HG03378 (cell line): ENCODE results near the gene RAD51.
A peak's percentile ranks its signal among the peaks of the same experiment; 100 is the strongest.

ENCODE experiments used
- ATAC-seq: cut with Tn5 transposase; IDR thresholded peaks from one replicate; pipeline ENCODE4 v1.9.1; 2021; ENCODE audit warnings: mild to moderate bottlenecking, moderate library complexity; ENCODE audit not compliant: unreplicated experiment

RAD51 gene

GRCh38 chr15:40721701-40722100, 26.7 kb downstream of the RAD51 start:
- no peak for ATAC-seq

- no peak for ATAC-seq
Measured at GRCh38 chr15:40722354-40722753, 27.4 kb downstream of the RAD51 start.

- ATAC-seq, result no peak
Measured at GRCh38 chr15:40722934-40723333, 28.0 kb downstream of the RAD51 start.

GRCh38 chr15:40723919-40724318, 28.9 kb downstream of the RAD51 start:
- no peak for ATAC-seq

GRCh38 chr15:40731034-40731433, 36.1 kb downstream of the RAD51 start:
- no peak for ATAC-seq

GRCh38 chr15:40736575-40736974, 41.6 kb downstream of the RAD51 start:
- no peak for ATAC-seq

- ATAC-seq, result no peak
Measured at GRCh38 chr15:40737048-40737447, 42.1 kb downstream of the RAD51 start.

- no peak for ATAC-seq
Measured at GRCh38 chr15:40739047-40739446, 44.1 kb downstream of the RAD51 start.

GRCh38 chr15:40739854-40740253, 44.9 kb downstream of the RAD51 start:
- no peak for ATAC-seq

- no peak for ATAC-seq
Measured at GRCh38 chr15:40743485-40743901, 48.5 kb downstream of the RAD51 start.

- ATAC-seq, result no peak
Measured at GRCh38 chr15:40743921-40744814, 49.2 kb downstream of the RAD51 start.

GRCh38 chr15:40744815-40745152, 49.8 kb downstream of the RAD51 start:
- no peak for ATAC-seq

GRCh38 chr15:40746916-40747418, 52.0 kb downstream of the RAD51 start:
- ATAC-seq, result no peak

GRCh38 chr15:40747685-40748631, 53.0 kb downstream of the RAD51 start:
- no peak for ATAC-seq

- ATAC-seq, result no peak
Measured at GRCh38 chr15:40749151-40749630, 54.2 kb downstream of the RAD51 start.

- no peak for ATAC-seq
Measured at GRCh38 chr15:40750885-40751284, 55.9 kb downstream of the RAD51 start.

GRCh38 chr15:40751745-40752144, 56.8 kb downstream of the RAD51 start:
- ATAC-seq, result no peak

- ATAC-seq, result no peak
Measured at GRCh38 chr15:40754574-40754882, 59.6 kb downstream of the RAD51 start.

GRCh38 chr15:40754883-40755811, 60.2 kb downstream of the RAD51 start, which contains the start of gene RMDN3:
Gene RMDN3, minus strand, starts transcription at chr15:40755254. Its CDS starts 471 bp downstream, at chr15:40754783.
- ATAC-seq, result peak; percentile 47

- no peak for ATAC-seq
Measured at GRCh38 chr15:40755812-40756208, 60.8 kb downstream of the RAD51 start.
